Measurements from ENCODE around the gene CIRBP. TPM values are rescaled to one million over a fixed set of nuclear protein-coding genes. Genes with fewer than 3 reads are reported as not detected.

Gene CIRBP
- total and polyA plus RNA-seq, 2 of the 13 experiments (the other 11 are each of a cell fraction or from before 2014, with no cell fraction given): 133 to 140 TPM

- no peak for TF ChIP-seq POGK (CRISPR knock-in tag; conservative IDR thresholded peaks at IDR 0.05)
- TF ChIP-seq RELA (CRISPR knock-in tag; IDR thresholded peaks at IDR 0.05): no peak
- no peak for TF ChIP-seq MED13 (CRISPR knock-in tag; IDR thresholded peaks at IDR 0.05)
- TF ChIP-seq E2F1 (CRISPR knock-in tag; IDR thresholded peaks at IDR 0.05): no peak
- no peak for TF ChIP-seq NCOA5 (CRISPR knock-in tag; IDR thresholded peaks at IDR 0.05)
- 0 out of 2 replicates have a peak, but pooled peaks have one; percentile 27 for TF ChIP-seq ZNF574 (CRISPR knock-in tag; IDR thresholded peaks at IDR 0.05)
- no peak for TF ChIP-seq ZSCAN5A (CRISPR knock-in tag; IDR thresholded peaks at IDR 0.05; ENCODE audit: borderline replicate concordance)
- no peak for TF ChIP-seq NR3C1 (CRISPR knock-in tag; IDR thresholded peaks at IDR 0.05)
- peak; percentile 21; the same call in 1 of the 2 replicates for TF ChIP-seq ATF2 (CRISPR knock-in tag; IDR thresholded peaks at IDR 0.05)
- peak; percentile 35; the same call in 1 of the 2 replicates for TF ChIP-seq ATF3 (CRISPR knock-in tag; IDR thresholded peaks at IDR 0.05)
- no peak for TF ChIP-seq FOXA3 (CRISPR knock-in tag; IDR thresholded peaks at IDR 0.05)
- TF ChIP-seq ATF5 (CRISPR knock-in tag; IDR thresholded peaks at IDR 0.05; ENCODE audit: low read depth): no peak
- no peak for TF ChIP-seq ZNF468 (CRISPR knock-in tag; IDR thresholded peaks at IDR 0.05)
- TF ChIP-seq RARA (CRISPR knock-in tag; IDR thresholded peaks at IDR 0.05): peak; percentile 68
- 0 out of 2 replicates have a peak, but pooled peaks have one; percentile 8 for TF ChIP-seq ZNF235 (CRISPR knock-in tag; IDR thresholded peaks at IDR 0.05; ENCODE audit: borderline replicate concordance)
- TF ChIP-seq HOXA3 (CRISPR knock-in tag; IDR thresholded peaks at IDR 0.05): no peak; the same call in 1 of the 2 replicates
Observed at GRCh38 chr19:1261798-1262622, 7.1 kb upstream of the CIRBP start (continued).

All from HepG2 (cell line).